CD8-positive, alpha-beta memory T cell (primary cell): ENCODE results near the gene ECI1. TPM values are rescaled to one million over a fixed set of nuclear protein-coding genes. Genes with fewer than 3 reads are reported as not detected.

ENCODE experiments used
- CTCF ChIA-PET: fragments of 350-600 bp; sonication (Branson Sonifier 250); formaldehyde crosslinking; loops from one replicate; lab custom pipeline; 2021; ENCODE audit warnings: antibody characterized with exemption; lab: Charles Lee
- POLR2A ChIA-PET: fragments of 350-600 bp; sonication (Branson Sonifier 250); formaldehyde crosslinking; loops from one replicate; lab custom pipeline; 2021; ENCODE audit warnings: antibody characterized with exemption; lab: Charles Lee
- DNase-seq, 5 donors: peaks; one replicate each; pipeline versions ENCODE4 v3.0.0 to v3.0.0-alpha.2; 2020 to 2022; ENCODE audit warnings: mixed read lengths in 1 of 5
- H3K27ac ChIP-seq: one replicate; pipeline ENCODE4 v1.7.0; 2013; ENCODE audit warnings: low read depth, mild to moderate bottlenecking, low read length, moderate library complexity
- H3K27me3 ChIP-seq: 2 replicates; pipeline ENCODE4 v1.7.0; 2013; ENCODE audit warnings: low read length, mild to moderate bottlenecking; ENCODE audit not compliant: insufficient read depth, poor library complexity, severe bottlenecking
- H3K36me3 ChIP-seq: 2 replicates; pipeline ENCODE4 v1.7.0; 2013; ENCODE audit warnings: mild to moderate bottlenecking, low read length, moderate library complexity; ENCODE audit not compliant: insufficient read depth
- H3K4me1 ChIP-seq: 2 replicates; pipeline ENCODE4 v1.7.0; 2013; ENCODE audit warnings: mild to moderate bottlenecking, low read length, moderate library complexity; ENCODE audit not compliant: insufficient read depth
- H3K4me3 ChIP-seq: 2 replicates; pipeline ENCODE4 v1.7.0; 2013; ENCODE audit warnings: mild to moderate bottlenecking, low read length
- H3K9me3 ChIP-seq: 2 replicates; pipeline ENCODE4 v1.7.0; 2013; ENCODE audit warnings: mild to moderate bottlenecking, low read length
- H3K27ac Mint-ChIP-seq, 8 donors: one replicate each; pipeline ENCODE4 v1.8.0; 2020 to 2021; ENCODE audit warnings: mixed read lengths in 8 of 8, mild to moderate bottlenecking in 6 of 8, inconsistent platforms in 3 of 8, moderate library complexity in 3 of 8
- H3K27me3 Mint-ChIP-seq, 2 donors: one replicate each; pipeline ENCODE4 v1.8.0; 2020 to 2021; ENCODE audit warnings: mixed read lengths in 2 of 2, mild to moderate bottlenecking in 1 of 2, moderate library complexity in 1 of 2
- H3K36me3 Mint-ChIP-seq, 3 donors: one replicate each; pipeline ENCODE4 v1.8.0; 2020 to 2021; ENCODE audit warnings: mixed read lengths in 3 of 3, inconsistent platforms in 1 of 3, mild to moderate bottlenecking in 1 of 3
- H3K4me1 Mint-ChIP-seq, 3 donors: one replicate each; pipeline ENCODE4 v1.8.0; 2020 to 2021; ENCODE audit warnings: mixed read lengths in 3 of 3, inconsistent platforms in 1 of 3, mild to moderate bottlenecking in 1 of 3
- H3K4me3 Mint-ChIP-seq, 7 donors: one replicate each; pipeline ENCODE4 v1.8.0; 2020 to 2021; ENCODE audit warnings: mixed read lengths in 7 of 7, mild to moderate bottlenecking in 6 of 7, moderate library complexity in 4 of 7, inconsistent platforms in 2 of 7
- H3K9me3 Mint-ChIP-seq, 5 donors: one replicate each; pipeline ENCODE4 v1.8.0; 2020 to 2022; ENCODE audit warnings: mixed read lengths in 5 of 5, mild to moderate bottlenecking in 3 of 5, moderate library complexity in 2 of 5, inconsistent platforms in 1 of 5
- polyA plus RNA-seq: library from polyadenylated mRNA; unstranded; fragments of 300-500 nt; fragmentation: Illumina TruSeq; gene quantifications from one replicate; pipeline ENCODE4 v1.2.3, GENCODE V29; 2021
- total RNA-seq, 2 experiments: library from RNA; stranded (reverse); gene quantifications; one replicate each; pipeline ENCODE4 v1.2.3, GENCODE V29; 2021

The ECI1 gene
- total and polyA plus RNA-seq, 3 experiments from 2014 or later, result 30.3 to 45.9 (median 33.1) TPM

- peak overlapping the region in 4 of 7 donors; percentile 46 to 89 (median 55) for H3K4me3 Mint-ChIP-seq
- peak overlapping the region in 3 of 8 donors; percentile 38 to 69 (median 61) for H3K27ac Mint-ChIP-seq
- Histone ChIP-seq H3K27me3 (no peaks in the 10 kb centered on the region), H3K36me3 (peaks cover 3% of the 10 kb centered on the region), H3K27ac (no peak overlapping the region), H3K9me3 (no peaks in the 10 kb centered on the region), H3K4me1 (peaks cover 22% of the 10 kb centered on the region), H3K4me3 (no peak overlapping the region)
- H3K27me3 Mint-ChIP-seq, result no peaks in the 10 kb centered on the region
- H3K9me3 Mint-ChIP-seq, result no peaks in the 10 kb centered on the region
- H3K4me1 Mint-ChIP-seq, result peaks cover 19 to 42% (median 25%) of the 10 kb centered on the region in 3 donors
- ChIA-PET POLR2A (no interaction called here), CTCF (no interaction called here)
- no peak for DNase-seq
- peaks cover 0 to 40% (median 4%) of the 10 kb centered on the region in 3 donors for H3K36me3 Mint-ChIP-seq
Observed at GRCh38 chr16:2207872-2208271, 43.5 kb downstream of the ECI1 start.

GRCh38 chr16:2206780-2207433 lies 44.5 kb downstream of the ECI1 start:
- POLR2A ChIA-PET, result interaction anchor here (0.6 to 2.5 kb wide), 3 partner anchors 8 to 876 kb away, joined by 3 to 20 read pairs (median 5); partner anchors contain the start of gene PGP
- H3K4me1 Mint-ChIP-seq, result peaks cover 14 to 34% (median 21%) of the 10 kb centered on the region in 3 donors
- H3K4me1 ChIP-seq, result peaks cover 17% of the 10 kb centered on the region
- peaks cover 0 to 33% (median 4%) of the 10 kb centered on the region in 3 donors for H3K36me3 Mint-ChIP-seq
- no peaks in the 10 kb centered on the region for H3K9me3 Mint-ChIP-seq
- no peaks in the 10 kb centered on the region for H3K27me3 Mint-ChIP-seq
- H3K27ac ChIP-seq, result no peak overlapping the region
- peak overlapping the region; percentile 32 to 95 (median 74) for H3K4me3 Mint-ChIP-seq
- CTCF ChIA-PET, result interaction anchor here (1.1 to 3.9 kb wide), 2 partner anchors 13 to 52 kb away, joined by 5 to 17 read pairs; no protein-coding TSS in a partner anchor
- no peak overlapping the region for H3K4me3 ChIP-seq
- peak overlapping the region in 3 of 8 donors; percentile 21 to 90 (median 22) for H3K27ac Mint-ChIP-seq
- no peak for DNase-seq
- no peaks in the 10 kb centered on the region for H3K27me3 ChIP-seq
- no peaks in the 10 kb centered on the region for H3K9me3 ChIP-seq
- H3K36me3 ChIP-seq, result peaks cover 3% of the 10 kb centered on the region

- Mint-ChIP-seq H3K9me3 (no peaks in the 10 kb centered on the region), H3K27ac (peak overlapping the region in 6 of 8 donors; percentile 22 to 90 (median 80)), H3K36me3 (peaks cover 0 to 30% (median 4%) of the 10 kb centered on the region in 3 donors), H3K4me3 (peak overlapping the region; percentile 70 to 95 (median 82)), H3K4me1 (peaks cover 14 to 32% (median 21%) of the 10 kb centered on the region in 3 donors), H3K27me3 (no peaks in the 10 kb centered on the region)
- H3K27ac ChIP-seq, result peak overlapping the region; percentile 81
- peaks cover 17% of the 10 kb centered on the region for H3K4me1 ChIP-seq
- no peak for DNase-seq
- peaks cover 3% of the 10 kb centered on the region for H3K36me3 ChIP-seq
- H3K27me3 ChIP-seq, result no peaks in the 10 kb centered on the region
- H3K9me3 ChIP-seq, result no peaks in the 10 kb centered on the region
- CTCF ChIA-PET, result interaction anchor here (0.6 to 3.9 kb wide), 4 partner anchors 12 to 140 kb away, joined by 4 to 17 read pairs (median 4); partner anchors contain the start of gene ECI1
- H3K4me3 ChIP-seq, result peak overlapping the region; percentile 84
- POLR2A ChIA-PET, result interaction anchor here (0.6 to 2.5 kb wide), 4 partner anchors 8 to 876 kb away, joined by 3 to 20 read pairs (median 4); partner anchors contain the start of gene PGP
Observed at GRCh38 chr16:2206420-2206779, 45.0 kb downstream of the ECI1 start.

GRCh38 chr16:2205967-2206313 lies 45.4 kb downstream of the ECI1 start:
- peaks cover 14 to 32% (median 21%) of the 10 kb centered on the region in 3 donors for H3K4me1 Mint-ChIP-seq
- Histone ChIP-seq H3K36me3 (peaks cover 3% of the 10 kb centered on the region), H3K27ac (peak overlapping the region; percentile 81), H3K27me3 (no peaks in the 10 kb centered on the region), H3K4me3 (peak overlapping the region; percentile 84), H3K4me1 (peaks cover 17% of the 10 kb centered on the region), H3K9me3 (no peaks in the 10 kb centered on the region)
- CTCF ChIA-PET, result interaction anchor here (0.6 to 3.9 kb wide), 5 partner anchors 9 to 141 kb away, joined by 3 to 17 read pairs (median 4); partner anchors contain the start of genes ECI1 and PGP
- no peaks in the 10 kb centered on the region for H3K9me3 Mint-ChIP-seq
- H3K4me3 Mint-ChIP-seq, result peak overlapping the region; percentile 70 to 95 (median 82)
- POLR2A ChIA-PET, result interaction anchor here (0.7 to 2.5 kb wide), 4 partner anchors 9 to 241 kb away, joined by 3 to 20 read pairs (median 3); partner anchors contain the start of genes PGP and RPS2
- no peaks in the 10 kb centered on the region for H3K27me3 Mint-ChIP-seq
- H3K36me3 Mint-ChIP-seq, result peaks cover 0 to 30% (median 4%) of the 10 kb centered on the region in 3 donors
- DNase-seq, result no peak
- H3K27ac Mint-ChIP-seq, result peak overlapping the region; percentile 46 to 90 (median 78)

GRCh38 chr16:2205104-2205966 lies 46.1 kb downstream of the ECI1 start, which contains the start of gene MLST8:
TSS of gene MLST8 (plus strand) at chr16:2205454. CDS start at chr16:2206086, 632 bp downstream.
- peak within 1 kb of the TSS; percentile 84 for H3K4me3 ChIP-seq
- Mint-ChIP-seq H3K9me3 (no peaks in the 10 kb centered on the region), H3K36me3 (peaks cover 0 to 29% (median 4%) of the 10 kb centered on the region in 3 donors), H3K27ac (peak within 1 kb of the TSS; percentile 76 to 94 (median 88)), H3K4me3 (peak within 1 kb of the TSS; percentile 82 to 95 (median 88)), H3K4me1 (peaks cover 14 to 32% (median 21%) of the 10 kb centered on the region in 3 donors), H3K27me3 (peaks cover 0 to 4% of the 10 kb centered on the region in 2 donors)
- peak within 1 kb of the TSS; percentile 81 for H3K27ac ChIP-seq
- peaks cover 3% of the 10 kb centered on the region for H3K36me3 ChIP-seq
- CTCF ChIA-PET, result interaction anchor here (0.7 to 3.9 kb wide), 4 partner anchors 10 to 50 kb away, joined by 3 to 17 read pairs (median 4); partner anchors contain the start of genes ECI1 and PGP
- POLR2A ChIA-PET, result interaction anchor here (1.0 to 2.5 kb wide), 4 partner anchors 9 to 241 kb away, joined by 3 to 20 read pairs (median 4); partner anchors contain the start of genes PGP and RPS2
- DNase-seq, result peak; percentile 88 to 98 (median 95)
- H3K4me1 ChIP-seq, result peaks cover 17% of the 10 kb centered on the region
- no peaks in the 10 kb centered on the region for H3K27me3 ChIP-seq
- no peaks in the 10 kb centered on the region for H3K9me3 ChIP-seq

GRCh38 chr16:2204416-2205103 lies 46.8 kb downstream of the ECI1 start:
- H3K9me3 Mint-ChIP-seq, result no peaks in the 10 kb centered on the region
- H3K27ac ChIP-seq, result peak overlapping the region; percentile 81
- H3K4me3 ChIP-seq, result peak overlapping the region; percentile 84
- peaks cover 17% of the 10 kb centered on the region for H3K4me1 ChIP-seq
- peaks cover 0 to 6% of the 10 kb centered on the region in 2 donors for H3K27me3 Mint-ChIP-seq
- no peaks in the 10 kb centered on the region for H3K9me3 ChIP-seq
- no peaks in the 10 kb centered on the region for H3K27me3 ChIP-seq
- peak overlapping the region; percentile 82 to 90 (median 88) for H3K4me3 Mint-ChIP-seq
- H3K36me3 Mint-ChIP-seq, result peaks cover 0 to 27% (median 4%) of the 10 kb centered on the region in 3 donors
- H3K4me1 Mint-ChIP-seq, result peaks cover 14 to 32% (median 21%) of the 10 kb centered on the region in 3 donors
- POLR2A ChIA-PET, result interaction anchor here (0.7 to 2.5 kb wide), 3 partner anchors 10 to 46 kb away, joined by 4 to 20 read pairs (median 6); partner anchors contain the start of gene PGP
- CTCF ChIA-PET, result interaction anchor here (3.9 kb wide), 1 partner anchor 10 kb away, joined by 17 read pairs; no protein-coding TSS in a partner anchor
- peaks cover 3% of the 10 kb centered on the region for H3K36me3 ChIP-seq
- no peak for DNase-seq
- H3K27ac Mint-ChIP-seq, result peak overlapping the region in 6 of 8 donors; percentile 46 to 92 (median 82)
